OCI-LY3 (cell line): ENCODE results near the gene NRF1.
A peak's percentile ranks its signal among the peaks of the same experiment; 100 is the strongest.
"Not testable (repeated sequence)": the region's sequence is repeated elsewhere in the genome, so short reads cannot be mapped to it uniquely, and the experiment has no call there.

Source experiments
- H2AFZ ChIP-seq: fragments of 200-600, 300-600 bp; shearing (Covaris generic); 2 replicates; pipeline ENCODE4 v1.6.0; 2014; ENCODE audit warnings: antibody characterized with exemption, low read depth, low read length
- H3K27ac ChIP-seq: fragments of 200-600, 300-600 bp; sonication (generic); 2 replicates; pipeline ENCODE4 v1.5.1; 2014; ENCODE audit warnings: mild to moderate bottlenecking, low read length, moderate library complexity, mixed read lengths
- H3K27me3 ChIP-seq: fragments of 200-600, 300-600 bp; sonication (generic); 2 replicates; pipeline ENCODE4 v1.6.1; 2014; ENCODE audit warnings: low read depth, low read length, mixed read lengths
- H3K36me3 ChIP-seq: fragments of 200-600, 300-600 bp; sonication (generic); replicated peaks from 2 replicates; pipeline ENCODE3; 2014; ENCODE audit warnings: low read depth, low read length, mixed read lengths
- H3K4me1 ChIP-seq: fragments of 300-600, 200-600 bp; sonication (generic); 2 replicates; pipeline ENCODE4 v1.6.1; 2014; ENCODE audit warnings: low read length, mixed read lengths
- H3K4me2 ChIP-seq: fragments of 200-600, 300-600 bp; sonication (generic); 2 replicates; pipeline ENCODE4 v1.6.1; 2014; ENCODE audit warnings: low read length, mixed read lengths
- H3K4me3 ChIP-seq: fragments of 300-600, 200-600 bp; sonication (generic); 2 replicates; pipeline ENCODE4 v1.5.1; 2014; ENCODE audit warnings: antibody characterized with exemption, mild to moderate bottlenecking, low read length, moderate library complexity
- H3K79me2 ChIP-seq: fragments of 300-600, 200-600 bp; shearing (Covaris generic); 2 replicates; pipeline ENCODE4 v1.6.1; 2014; ENCODE audit warnings: mild to moderate bottlenecking, low read length, mixed read lengths
- H3K9ac ChIP-seq: fragments of 300-600, 200-600 bp; shearing (Covaris generic); 2 replicates; pipeline ENCODE4 v1.6.0; 2014; ENCODE audit warnings: mild to moderate bottlenecking, low read length, moderate library complexity
- H3K9me3 ChIP-seq: fragments of 200-600, 300-600 bp; shearing (Covaris generic); 2 replicates; pipeline ENCODE4 v1.6.1; 2014; ENCODE audit warnings: low read length, mixed read lengths; ENCODE audit not compliant: insufficient read depth
- H4K20me1 ChIP-seq: fragments of 200-600, 300-600 bp; sonication (generic); 2 replicates; pipeline ENCODE4 v1.6.1; 2016; ENCODE audit warnings: low read length, mixed read lengths; ENCODE audit not compliant: insufficient read depth
- EZH2phosphoT487 ChIP-seq: fragments of 200-600 bp; shearing (Covaris generic); IDR thresholded peaks from 2 replicates; pipeline ENCODE4 v1.6.1; 2018; ENCODE audit warnings: antibody characterized with exemption, mixed run types, low read depth
- TF ChIP-seq, protein P1 (sequence below): fragments of 200-600, 300-600 bp; sonication (generic); IDR thresholded peaks from 2 replicates; pipeline ENCODE4 v1.5.1; 2014; ENCODE audit warnings: antibody characterized with exemption, low read length, low read depth

The NRF1 gene

GRCh38 chr7:129652914-129653313 is 41.4 kb downstream of the NRF1 start:
- peaks cover 19% of the 10 kb centered on the region for H3K36me3 ChIP-seq
- no peaks in the 10 kb centered on the region for H3K9me3 ChIP-seq
- H2AFZ ChIP-seq: no peak overlapping the region
- H3K4me1 ChIP-seq: peaks cover 51% of the 10 kb centered on the region
- H3K27me3 ChIP-seq: no peaks in the 10 kb centered on the region
- H3K27ac ChIP-seq: peak overlapping the region; percentile 70
- 0 out of 2 replicates have a peak overlapping the region, but pooled peaks have one; percentile 7 for H3K4me3 ChIP-seq
- H3K4me2 ChIP-seq: peak overlapping the region; percentile 48
- TF ChIP-seq, protein P1, sequence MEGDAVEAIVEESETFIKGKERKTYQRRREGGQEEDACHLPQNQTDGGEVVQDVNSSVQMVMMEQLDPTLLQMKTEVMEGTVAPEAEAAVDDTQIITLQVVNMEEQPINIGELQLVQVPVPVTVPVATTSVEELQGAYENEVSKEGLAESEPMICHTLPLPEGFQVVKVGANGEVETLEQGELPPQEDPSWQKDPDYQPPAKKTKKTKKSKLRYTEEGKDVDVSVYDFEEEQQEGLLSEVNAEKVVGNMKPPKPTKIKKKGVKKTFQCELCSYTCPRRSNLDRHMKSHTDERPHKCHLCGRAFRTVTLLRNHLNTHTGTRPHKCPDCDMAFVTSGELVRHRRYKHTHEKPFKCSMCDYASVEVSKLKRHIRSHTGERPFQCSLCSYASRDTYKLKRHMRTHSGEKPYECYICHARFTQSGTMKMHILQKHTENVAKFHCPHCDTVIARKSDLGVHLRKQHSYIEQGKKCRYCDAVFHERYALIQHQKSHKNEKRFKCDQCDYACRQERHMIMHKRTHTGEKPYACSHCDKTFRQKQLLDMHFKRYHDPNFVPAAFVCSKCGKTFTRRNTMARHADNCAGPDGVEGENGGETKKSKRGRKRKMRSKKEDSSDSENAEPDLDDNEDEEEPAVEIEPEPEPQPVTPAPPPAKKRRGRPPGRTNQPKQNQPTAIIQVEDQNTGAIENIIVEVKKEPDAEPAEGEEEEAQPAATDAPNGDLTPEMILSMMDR: no peak
- H3K79me2 ChIP-seq: peaks cover 22% of the 10 kb centered on the region
- H3K9ac ChIP-seq: no peak overlapping the region; the same call in 1 of the 2 replicates
- no peaks in the 10 kb centered on the region for H4K20me1 ChIP-seq

DNA sequence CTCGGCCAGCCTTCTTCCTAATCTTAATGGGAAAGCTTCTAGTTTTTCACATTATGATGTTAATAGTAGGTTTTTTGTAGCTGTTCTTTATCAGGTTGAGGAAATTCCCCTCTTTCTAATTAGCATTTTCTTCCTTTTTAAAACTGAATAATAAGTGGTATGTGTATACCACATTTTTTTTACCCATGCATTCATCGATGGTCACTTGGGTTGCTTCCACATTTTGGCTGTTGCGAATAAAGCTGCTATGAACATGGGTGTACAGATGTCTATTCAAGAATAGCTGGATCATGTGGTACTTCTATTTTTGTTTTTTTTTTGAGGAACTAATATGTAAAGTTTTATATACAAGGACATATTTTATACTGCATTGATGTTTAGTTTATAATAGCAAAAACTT is 44.3 kb downstream of the NRF1 start:
- H3K4me1 ChIP-seq: peaks cover 43% of the 10 kb centered on the region
- H3K27ac ChIP-seq: peak overlapping the region; percentile 32
- H4K20me1 ChIP-seq: no peaks in the 10 kb centered on the region
- no peaks in the 10 kb centered on the region for H3K27me3 ChIP-seq
- peaks cover 6% of the 10 kb centered on the region; the same call in 1 of the 2 replicates for H3K9me3 ChIP-seq
- H3K4me2 ChIP-seq: peak overlapping the region; percentile 49
- no peak for TF ChIP-seq EZH2phosphoT487
- no peak overlapping the region for H2AFZ ChIP-seq
- peaks cover 35% of the 10 kb centered on the region for H3K36me3 ChIP-seq
- 0 out of 2 replicates have a peak overlapping the region, but pooled peaks have one; percentile 13 for H3K4me3 ChIP-seq
- H3K79me2 ChIP-seq: peaks cover 22% of the 10 kb centered on the region
- no peak overlapping the region for H3K9ac ChIP-seq

- Histone ChIP-seq H3K4me2 (no peak overlapping the region), H2AFZ (no peak overlapping the region), H3K79me2 (peaks cover 22% of the 10 kb centered on the region), H3K9me3 (peaks cover 15% of the 10 kb centered on the region; the same call in 1 of the 2 replicates), H3K27me3 (no peaks in the 10 kb centered on the region), H3K27ac (no peak overlapping the region), H3K4me1 (peaks cover 42% of the 10 kb centered on the region), H3K36me3 (peaks cover 46% of the 10 kb centered on the region), H3K4me3 (no peak overlapping the region), H4K20me1 (no peaks in the 10 kb centered on the region), H3K9ac (no peak overlapping the region)
- no peak for TF ChIP-seq EZH2phosphoT487
- TF ChIP-seq, protein P1: no peak
Observed at GRCh38 chr7:129657363-129657762, 45.8 kb downstream of the NRF1 start.

GRCh38 chr7:129659907-129660306 is 48.4 kb downstream of the NRF1 start:
- H3K4me3 ChIP-seq, H3K4me2 ChIP-seq, H2AFZ ChIP-seq, H3K27ac ChIP-seq, H3K27me3 ChIP-seq, H3K9ac ChIP-seq, H3K79me2 ChIP-seq, H4K20me1 ChIP-seq: not testable (repeated sequence)
- Histone ChIP-seq H3K9me3 (peaks cover 15% of the 10 kb centered on the region; the same call in 1 of the 2 replicates), H3K36me3 (peaks cover 37% of the 10 kb centered on the region), H3K4me1 (peaks cover 20% of the 10 kb centered on the region)

DNA sequence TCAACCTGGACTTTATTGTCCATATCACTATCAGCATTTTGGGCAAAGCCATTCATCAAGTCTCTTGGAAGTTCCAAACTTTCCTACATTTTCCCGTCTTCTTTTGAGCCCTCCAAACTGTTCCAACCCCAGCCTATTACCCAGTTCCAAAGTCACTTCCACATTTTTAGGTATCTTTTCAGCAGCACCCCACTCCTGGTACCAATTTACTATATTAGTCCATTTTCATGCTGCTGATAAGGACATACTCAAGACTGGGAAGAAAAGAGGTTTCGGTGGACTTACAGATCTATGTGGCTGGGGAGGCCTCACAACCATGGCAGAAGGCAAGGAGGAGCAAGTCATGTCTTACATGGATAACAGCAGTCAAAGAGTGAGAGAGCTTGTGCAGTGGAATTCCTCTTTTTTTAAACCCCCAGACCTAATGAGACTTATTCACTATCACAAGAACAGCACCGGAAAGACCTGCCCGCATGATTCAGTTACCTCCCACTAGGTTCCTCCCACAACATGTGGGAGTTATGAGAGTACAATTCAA is 50.2 kb downstream of the NRF1 start:
- peaks cover 6% of the 10 kb centered on the region; the same call in 1 of the 2 replicates for H3K4me1 ChIP-seq
- no peak overlapping the region for H3K4me2 ChIP-seq
- H4K20me1 ChIP-seq: no peaks in the 10 kb centered on the region
- H3K36me3 ChIP-seq: peaks cover 37% of the 10 kb centered on the region
- H3K79me2 ChIP-seq: peaks cover 3% of the 10 kb centered on the region; the same call in 1 of the 2 replicates
- no peaks in the 10 kb centered on the region for H3K27me3 ChIP-seq
- peaks cover 15% of the 10 kb centered on the region; the same call in 1 of the 2 replicates for H3K9me3 ChIP-seq
- no peak overlapping the region for H2AFZ ChIP-seq
- TF ChIP-seq EZH2phosphoT487: no peak
- TF ChIP-seq, protein P1: no peak
- H3K27ac ChIP-seq: no peak overlapping the region
- no peak overlapping the region for H3K4me3 ChIP-seq
- no peak overlapping the region for H3K9ac ChIP-seq

GRCh38 chr7:129663240-129663639 is 51.7 kb downstream of the NRF1 start:
- not testable (repeated sequence) for H4K20me1 ChIP-seq, H2AFZ ChIP-seq, H3K27me3 ChIP-seq, H3K79me2 ChIP-seq, H3K9ac ChIP-seq, H3K4me2 ChIP-seq, H3K4me3 ChIP-seq, H3K27ac ChIP-seq, H3K4me1 ChIP-seq
- H3K9me3 ChIP-seq: peaks cover 15% of the 10 kb centered on the region; the same call in 1 of the 2 replicates
- peaks cover 26% of the 10 kb centered on the region for H3K36me3 ChIP-seq
